H1 (cell line): ENCODE results near the gene MDK. TPM values are rescaled to one million over a fixed set of nuclear protein-coding genes. Genes with fewer than 3 reads are reported as not detected.

ENCODE experiments used
- CTCF ChIA-PET: fragments of 300-600 bp; sonication (Branson Sonifier 250); formaldehyde crosslinking; loops from one replicate; lab custom pipeline; 2021; ENCODE audit not compliant: partially characterized antibody; lab: Charles Lee
- POLR2A ChIA-PET: fragments of 300-600 bp; sonication (Branson Sonifier 250); formaldehyde crosslinking; loops from one replicate; lab custom pipeline; 2021; ENCODE audit warnings: inconsistent platforms; ENCODE audit not compliant: partially characterized antibody; lab: Charles Lee
- DNase-seq, 2 experiments: peaks; one replicate each; pipeline versions ENCODE4 v3.0.0 to v3.0.0-alpha.2; 2010 to 2022; ENCODE audit warnings: low spot score in 2 of 2, low read depth in 1 of 2, mixed read lengths in 1 of 2
- FAIRE-seq: peaks from 2 replicates; lab custom pipeline; 2011; peaks lifted over from hg19 to GRCh38; lab: Jason Lieb, UNC
- H2AFZ ChIP-seq: 2 replicates; pipeline ENCODE4 v1.8.1; 2012; ENCODE audit warnings: low read length, inconsistent platforms
- H2AK5ac ChIP-seq: 2 replicates; pipeline ENCODE4 v1.6.1; 2013; ENCODE audit warnings: low read depth, low read length
- H2BK120ac ChIP-seq: replicated peaks from 2 replicates; pipeline ENCODE3; 2013; ENCODE audit warnings: low read depth, low read length, inconsistent platforms
- H2BK12ac ChIP-seq: 2 replicates; pipeline ENCODE4 v1.6.1; 2013; ENCODE audit warnings: low read depth, low read length
- H2BK15ac ChIP-seq: 2 replicates; pipeline ENCODE4 v1.6.1; 2013; ENCODE audit warnings: low read length
- H2BK20ac ChIP-seq: 2 replicates; pipeline ENCODE4 v1.6.1; 2013; ENCODE audit warnings: low read length
- H2BK5ac ChIP-seq: 2 replicates; pipeline ENCODE4 v1.6.1; 2013; ENCODE audit warnings: low read depth, low read length
- H3K14ac ChIP-seq: 2 replicates; pipeline ENCODE4 v1.6.1; 2013; ENCODE audit warnings: inconsistent platforms; ENCODE audit not compliant: insufficient read length
- H3K18ac ChIP-seq: 2 replicates; pipeline ENCODE4 v1.6.1; 2013; ENCODE audit warnings: low read length; ENCODE audit errors: extremely low read depth
- H3K23ac ChIP-seq: 2 replicates; pipeline ENCODE4 v1.6.1; 2013; ENCODE audit warnings: inconsistent platforms; ENCODE audit not compliant: insufficient read length
- H3K23me2 ChIP-seq: 2 replicates; pipeline ENCODE4 v1.6.1; 2013; ENCODE audit warnings: low read depth, low read length
- H3K27ac ChIP-seq: 2 replicates; pipeline ENCODE4 v1.6.1; 2011; ENCODE audit warnings: low read depth, low read length, inconsistent platforms
- H3K27me3 ChIP-seq, 4 experiments: replicated peaks in 1 of 4; 1 replicate in 1 of 4; 2 replicates in 3 of 4; pipeline versions ENCODE4 v1.6.1 to v1.8.1; 2011 to 2013; ENCODE audit warnings: low read length in 3 of 4, mild to moderate bottlenecking in 3 of 4, inconsistent platforms in 2 of 4, mixed read lengths in 2 of 4, moderate library complexity in 1 of 4; ENCODE audit not compliant: control insufficient read depth in 3 of 4, insufficient read depth in 3 of 4; ENCODE audit errors: extremely low read depth in 1 of 4
- H3K36me3 ChIP-seq, 4 experiments: 2 replicates each; pipeline versions ENCODE4 v1.6.1 to v1.8.1; 2011 to 2013; ENCODE audit warnings: mild to moderate bottlenecking in 4 of 4, low read length in 3 of 4, moderate library complexity in 2 of 4, control low read depth in 1 of 4, inconsistent platforms in 1 of 4; ENCODE audit not compliant: insufficient read depth in 4 of 4, control insufficient read depth in 2 of 4
- H3K4ac ChIP-seq: replicated peaks from 2 replicates; pipeline ENCODE3; 2013; ENCODE audit warnings: low read length, low read depth, mixed read lengths, inconsistent platforms; ENCODE audit not compliant: insufficient read length
- H3K4me1 ChIP-seq, 4 experiments: replicated peaks in 1 of 4; 1 replicate in 1 of 4; 2 replicates in 3 of 4; pipeline versions ENCODE4 v1.6.1 to v1.8.1; 2011 to 2013; ENCODE audit warnings: low read length in 3 of 4, inconsistent platforms in 2 of 4, mixed read lengths in 1 of 4; ENCODE audit not compliant: insufficient read depth in 4 of 4, control insufficient read depth in 3 of 4
- H3K4me2 ChIP-seq, 2 experiments: 2 replicates each; pipeline versions ENCODE4 v1.6.1 to v1.8.1; 2011 to 2013; ENCODE audit warnings: low read depth in 2 of 2, low read length in 2 of 2, control low read depth in 1 of 2, inconsistent platforms in 1 of 2, mild to moderate bottlenecking in 1 of 2; ENCODE audit not compliant: insufficient read depth in 1 of 2
- H3K4me3 ChIP-seq, 4 experiments: fragments of 200-600, 300-600 bp in 1 of 4; sonication (generic), shearing (Covaris generic), sonication (Bioruptor Twin) in 1 of 4; 2 replicates each; pipeline versions ENCODE4 v1.5.1 to v1.8.1; 2011 to 2016; ENCODE audit warnings: low read length in 4 of 4, low read depth in 3 of 4, control low read depth in 2 of 4, inconsistent platforms in 2 of 4, mild to moderate bottlenecking in 2 of 4, mixed read lengths in 1 of 4, moderate library complexity in 1 of 4; ENCODE audit not compliant: insufficient read depth in 2 of 4; ENCODE audit errors: extremely low read depth in 1 of 4
- H3K56ac ChIP-seq: replicated peaks from 2 replicates; pipeline ENCODE3; 2013; ENCODE audit warnings: low read depth, mild to moderate bottlenecking, mixed read lengths, low read length, inconsistent platforms; ENCODE audit not compliant: insufficient read length
- H3K79me1 ChIP-seq: 2 replicates; pipeline ENCODE4 v1.6.1; 2013; ENCODE audit warnings: low read depth, low read length, control low read depth
- H3K79me2 ChIP-seq, 2 experiments: 2 replicates each; pipeline versions ENCODE4 v1.6.1 to v1.8.1; 2012 to 2013; ENCODE audit warnings: low read length in 2 of 2, mild to moderate bottlenecking in 2 of 2, inconsistent platforms in 1 of 2; ENCODE audit not compliant: insufficient read depth in 2 of 2, control insufficient read depth in 1 of 2
- H3K9ac ChIP-seq, 4 experiments: replicated peaks in 1 of 4; 1 replicate in 1 of 4; 2 replicates in 3 of 4; pipeline versions ENCODE4 v1.6.1 to v1.8.1; 2011 to 2013; ENCODE audit warnings: low read depth in 3 of 4, low read length in 3 of 4, control low read depth in 2 of 4, mild to moderate bottlenecking in 2 of 4, moderate library complexity in 2 of 4, inconsistent platforms in 1 of 4; ENCODE audit errors: extremely low read depth in 1 of 4
- H3K9me3 ChIP-seq, 2 experiments: 2 replicates each; pipeline versions ENCODE4 v1.6.1 to v1.8.1; 2012 to 2013; ENCODE audit warnings: mild to moderate bottlenecking in 2 of 2, moderate library complexity in 2 of 2, control low read depth in 1 of 2, inconsistent platforms in 1 of 2, low read depth in 1 of 2, low read length in 1 of 2, mixed read lengths in 1 of 2; ENCODE audit not compliant: insufficient read depth in 2 of 2
- H4K20me1 ChIP-seq, 2 experiments: replicated peaks in 1 of 2; 2 replicates each; pipeline versions ENCODE3 to v1.8.1; 2011 to 2013; ENCODE audit warnings: inconsistent platforms in 2 of 2, low read length in 2 of 2, mild to moderate bottlenecking in 1 of 2; ENCODE audit not compliant: insufficient read depth in 2 of 2, control insufficient read depth in 1 of 2
- H4K5ac ChIP-seq: 2 replicates; pipeline ENCODE4 v1.6.1; 2013; ENCODE audit warnings: low read length, low read depth, mixed read lengths, inconsistent platforms; ENCODE audit not compliant: insufficient read length
- H4K8ac ChIP-seq: 2 replicates; pipeline ENCODE4 v1.8.0; 2013; ENCODE audit warnings: mild to moderate bottlenecking, moderate library complexity, low read length, inconsistent platforms; ENCODE audit not compliant: insufficient read depth; ENCODE audit errors: extremely low read depth
- H4K91ac ChIP-seq: replicated peaks from 2 replicates; pipeline ENCODE3; 2013; ENCODE audit warnings: low read length, mixed read lengths, inconsistent platforms; ENCODE audit not compliant: insufficient read length
- SIRT6 ChIP-seq: IDR thresholded peaks from one replicate; pipeline ENCODE4 v1.7.1; 2012; ENCODE audit warnings: low read length, inconsistent platforms
- WGBS, 2 experiments: shearing (Covaris generic) in 1 of 2; methylation state at CpG; one replicate each; pipeline versions ENCODE4 v1.1.6 to v1.1.7; 2013 to 2015; ENCODE audit warnings: low lambda C conversion rate in 2 of 2, mixed read lengths in 2 of 2, inconsistent platforms in 1 of 2, low coverage in 1 of 2, missing lambda C conversion rate in 1 of 2; ENCODE audit not compliant: insufficient replicate concordance in 2 of 2, insufficient coverage in 1 of 2, insufficient read length in 1 of 2; ENCODE audit errors: extremely low coverage in 1 of 2, missing lambda C conversion rate in 1 of 2; 5-methylcytosine and 5-hydroxymethylcytosine counted together
- polyA plus RNA-seq, 7 experiments: library from polyadenylated mRNA; depleted of rRNA in 3 of 7; stranded (reverse) in 5 of 7; unstranded in 2 of 7; fragments of >200 nt in 5 of 7; fragments of 200-250 nt in 2 of 7; gene quantifications; 1 replicate in 5 of 7; 2 replicates in 1 of 7; 4 replicates in 1 of 7; pipeline versions ENCODE4 v1.2.1 to v1.2.3, GENCODE V29; 2011 to 2013; ENCODE audit warnings: missing spikeins in 2 of 7, mixed read lengths in 2 of 7
- total RNA-seq: library from RNA; stranded (reverse); fragmentation: NEBNext Ultra II Directional; extraction: Animal tissue kit (Norgen Biotek cat#: 25700); gene quantifications from 2 replicates; pipeline ENCODE4 v1.2.1, GENCODE V29; 2021

Gene MDK
- total and polyA plus RNA-seq, 2 of the 8 experiments (the other 6 are each of a cell fraction or from before 2014, with no cell fraction given): 309 to 606 TPM

DNA sequence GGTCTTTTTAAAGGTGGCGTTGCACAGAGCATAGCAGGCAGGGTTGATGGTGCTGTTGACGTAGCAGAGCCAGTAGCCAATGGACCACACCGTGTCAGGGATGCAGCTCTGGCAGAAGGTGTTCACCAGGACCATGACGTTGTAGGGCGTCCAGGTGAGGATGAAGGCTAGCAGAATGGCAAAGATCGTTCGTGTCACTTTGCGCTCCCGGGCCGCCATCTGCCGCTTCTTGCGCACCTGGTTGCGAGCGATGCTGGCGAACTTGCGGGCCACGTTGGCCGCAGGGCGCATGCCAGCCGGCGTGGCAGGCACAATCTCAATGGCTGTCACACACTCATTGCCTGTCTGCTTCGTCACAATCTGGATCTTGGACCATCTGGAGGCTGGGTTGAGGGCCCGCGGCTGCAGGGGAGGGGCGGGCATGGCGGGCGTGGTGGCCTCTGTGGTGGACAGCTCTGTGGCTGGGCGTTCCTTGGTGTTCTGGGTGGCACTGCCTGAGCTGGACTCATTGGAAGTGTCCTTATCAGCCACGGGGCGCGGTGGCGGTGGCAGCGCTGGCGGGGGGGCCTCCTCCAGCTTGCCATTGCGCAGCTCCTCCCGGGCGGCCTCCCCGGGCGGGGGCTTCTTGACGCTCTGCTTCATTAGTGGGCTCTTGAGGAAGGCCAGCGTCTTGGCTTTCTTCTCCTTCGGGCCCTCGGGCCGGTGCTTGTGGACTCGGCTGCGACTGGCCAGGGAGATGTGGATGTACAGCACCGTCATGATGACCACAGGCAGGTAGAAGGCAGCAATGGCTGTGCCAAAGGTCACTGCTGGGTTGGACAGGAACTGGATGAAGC lies 3.9 kb downstream of the MDK start:
- no peak overlapping the region for H3K4me3 ChIP-seq
- H3K9me3 ChIP-seq: no peaks in the 10 kb centered on the region
- H4K20me1 ChIP-seq: peaks cover 3 to 23% of the 10 kb centered on the region in 2 experiments
- H4K8ac ChIP-seq: peak overlapping the region; percentile 60; the same call in 1 of the 2 replicates
- H3K79me1 ChIP-seq: no peaks in the 10 kb centered on the region
- no peak overlapping the region for H3K14ac ChIP-seq
- no peak overlapping the region for H2BK120ac ChIP-seq
- H3K27me3 ChIP-seq: peaks cover 11 to 33% (median 26%) of the 10 kb centered on the region in 4 experiments
- no peak overlapping the region for H2AK5ac ChIP-seq
- no peak overlapping the region for H4K5ac ChIP-seq
- POLR2A ChIA-PET: interaction anchor here (1.0 kb wide), 1 partner anchor 142 kb away, joined by 3 read pairs; no protein-coding TSS in a partner anchor
- H2BK20ac ChIP-seq: no peak overlapping the region
- no peaks in the 10 kb centered on the region; a peak in 1 of 4 replicates for H3K79me2 ChIP-seq
- H2BK12ac ChIP-seq: peak overlapping the region; percentile 22; the same call in 1 of the 2 replicates
- H2BK5ac ChIP-seq: no peak overlapping the region
- H2BK15ac ChIP-seq: no peak overlapping the region
- peaks cover 15% of the 10 kb centered on the region; the same call in 1 of the 2 replicates for H3K23me2 ChIP-seq
- H3K56ac ChIP-seq: no peak overlapping the region
- no peak overlapping the region for H3K4me2 ChIP-seq
- no peak for TF ChIP-seq SIRT6
- FAIRE-seq (no peak), DNase-seq (no peak)
- no peak overlapping the region for H3K23ac ChIP-seq
- H4K91ac ChIP-seq: no peak overlapping the region
- H3K4me1 ChIP-seq: peaks cover 3 to 19% (median 17%) of the 10 kb centered on the region in 4 experiments
- no peak overlapping the region for H2AFZ ChIP-seq
- no peak overlapping the region for H3K18ac ChIP-seq
- CTCF ChIA-PET: interaction anchor here (0.9 to 3.7 kb wide), 5 partner anchors 19 to 153 kb away, joined by 3 to 32 read pairs (median 3); no protein-coding TSS in a partner anchor
- H3K9ac ChIP-seq: no peak overlapping the region
- peaks cover 0 to 4% (median 0%) of the 10 kb centered on the region in 4 experiments; a peak in 2 of 8 replicates for H3K36me3 ChIP-seq
- no peak overlapping the region for H3K27ac ChIP-seq
- H3K4ac ChIP-seq: no peak overlapping the region
- WGBS, 2 experiments: 93% methylated on average over 43 of the region's 47 CpGs; no CpG with 5 or more reads in 1 of the 2 experiments
